Measurements from ENCODE around the gene ARHGAP8.

The ARHGAP8 gene

DNA sequence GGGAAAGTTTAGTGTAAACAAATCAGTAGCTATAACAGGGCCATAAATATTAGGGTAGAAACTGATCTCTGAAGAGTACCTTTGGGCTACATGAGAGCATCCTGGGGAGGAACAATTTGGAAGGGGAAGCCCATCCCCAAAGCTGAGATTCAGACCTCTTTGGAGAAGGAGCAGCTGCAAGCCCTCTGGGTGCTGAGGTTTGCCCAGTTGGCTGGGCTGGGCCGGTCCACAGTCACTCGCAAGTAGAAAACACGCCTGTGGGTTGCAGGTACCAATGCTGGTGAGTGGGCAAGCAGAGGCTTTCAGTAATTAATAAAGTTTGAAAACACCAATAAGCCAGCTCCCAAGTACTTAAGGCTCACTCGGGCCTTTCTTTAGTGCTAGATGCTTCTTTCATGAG is 124.5 kb downstream of the ARHGAP8 start:
- FAIRE-seq (no peak), DNase-seq (ENCODE audit: extremely low spot score, insufficient read length, low read depth) (no peak)

GRCh38 chr22:44878483-44879300 is 126.3 kb downstream of the ARHGAP8 start:
- FAIRE-seq (no peak), DNase-seq (ENCODE audit: extremely low spot score, insufficient read length, low read depth) (no peak)

DNA sequence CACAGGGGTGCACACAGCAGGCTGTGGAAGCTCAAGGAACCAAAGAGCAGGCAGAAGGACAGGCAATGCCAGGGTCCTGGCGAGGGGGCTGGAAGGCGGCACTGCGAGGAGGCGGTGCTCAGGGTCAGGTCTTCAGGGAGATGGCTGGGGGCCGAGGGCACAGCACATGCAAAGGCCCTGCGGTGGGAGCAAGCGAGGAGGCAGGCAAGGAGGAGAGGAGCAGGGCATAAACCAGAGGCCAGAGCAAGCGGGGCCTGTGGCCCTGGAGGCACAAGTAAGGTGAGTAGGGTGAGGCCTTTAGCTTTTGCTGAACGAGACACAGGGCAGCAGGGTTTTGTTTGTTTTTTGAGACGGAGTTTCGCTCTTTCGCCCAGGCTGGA is 126.9 kb downstream of the ARHGAP8 start:
- no peak for FAIRE-seq
- no peak for DNase-seq (ENCODE audit: extremely low spot score, insufficient read length, low read depth)

DNA sequence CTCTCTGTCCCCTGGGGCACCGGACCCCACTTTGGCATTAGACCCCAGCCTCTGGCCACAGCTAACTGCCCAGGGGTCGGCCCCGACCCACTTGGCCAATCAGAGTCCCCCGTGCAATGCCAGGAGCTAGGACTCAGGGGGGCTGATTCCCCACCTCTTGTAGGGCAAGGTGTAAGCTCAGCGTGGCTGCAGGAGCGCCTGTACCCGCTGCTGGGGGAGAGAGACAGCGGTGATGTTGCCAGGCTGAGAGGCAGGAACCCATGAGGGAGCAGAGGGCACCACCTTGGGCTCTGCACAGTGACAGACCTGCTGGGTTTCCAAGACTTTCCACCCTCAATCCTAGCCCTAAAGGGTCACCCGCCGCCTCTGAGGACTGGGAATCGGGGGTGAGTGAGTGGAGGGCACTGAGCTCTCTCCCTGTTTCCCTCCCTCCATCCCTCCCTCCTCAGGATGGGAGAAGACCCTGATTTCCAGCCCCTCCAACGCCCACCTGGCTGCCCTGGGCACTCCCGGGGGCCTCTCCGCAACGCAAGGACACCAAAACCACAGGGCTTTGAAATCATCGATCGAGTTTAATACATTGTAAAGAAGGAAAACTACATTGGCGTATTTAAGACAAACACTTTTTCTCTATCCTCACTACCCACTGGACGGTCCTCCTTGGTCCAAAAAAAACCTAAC is 128.4 kb downstream of the ARHGAP8 start:
- FAIRE-seq: no peak
- DNase-seq (ENCODE audit: extremely low spot score, insufficient read length, low read depth): no peak

DNA sequence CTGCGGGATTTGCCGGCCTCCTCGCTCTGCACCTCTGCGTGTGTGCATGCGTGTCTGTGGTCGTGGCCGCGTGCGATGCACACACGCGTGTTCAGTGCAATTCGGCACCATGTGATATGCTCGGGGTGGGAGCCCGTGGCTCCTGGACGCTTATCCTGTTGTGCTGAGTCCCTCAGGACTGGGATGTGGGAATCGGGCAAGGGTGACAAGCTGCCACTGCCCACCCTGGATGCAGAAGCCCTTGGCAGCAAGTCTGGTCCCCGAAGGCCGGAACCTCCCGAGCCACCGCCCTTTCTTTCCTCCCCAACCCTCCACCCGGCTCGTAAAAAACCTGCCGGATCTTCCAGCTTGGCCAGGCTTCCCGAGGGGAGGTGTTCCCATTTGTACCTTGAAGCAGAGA is 129.2 kb downstream of the ARHGAP8 start:
- FAIRE-seq: no peak
- no peak for DNase-seq (ENCODE audit: extremely low spot score, insufficient read length, low read depth)

GRCh38 chr22:44882226-44882905 is 130.0 kb downstream of the ARHGAP8 start:
- DNase-seq (ENCODE audit: extremely low spot score, insufficient read length, low read depth) (no peak), FAIRE-seq (no peak)

DNA sequence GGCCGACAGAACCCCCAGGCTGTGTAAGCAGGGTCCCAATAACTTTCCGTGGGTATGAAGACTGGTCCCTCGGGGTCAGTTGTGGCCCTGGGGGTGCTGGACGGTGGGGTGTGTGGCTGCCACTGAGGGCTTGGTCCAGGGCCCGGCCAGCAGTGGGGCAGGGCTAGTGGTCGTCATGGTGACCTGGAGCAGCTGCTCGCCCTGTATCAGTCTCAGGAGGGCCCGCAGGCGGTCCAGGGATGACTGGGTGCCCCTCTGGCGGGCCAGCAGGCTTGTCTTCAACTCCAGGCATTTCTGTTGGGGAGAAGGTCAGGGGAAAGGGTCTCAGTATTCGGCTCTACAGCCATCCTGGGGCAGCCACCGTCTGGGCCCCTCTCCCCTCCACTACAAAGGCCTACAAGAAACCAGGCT is 130.6 kb downstream of the ARHGAP8 start:
- no peak for FAIRE-seq

DNA sequence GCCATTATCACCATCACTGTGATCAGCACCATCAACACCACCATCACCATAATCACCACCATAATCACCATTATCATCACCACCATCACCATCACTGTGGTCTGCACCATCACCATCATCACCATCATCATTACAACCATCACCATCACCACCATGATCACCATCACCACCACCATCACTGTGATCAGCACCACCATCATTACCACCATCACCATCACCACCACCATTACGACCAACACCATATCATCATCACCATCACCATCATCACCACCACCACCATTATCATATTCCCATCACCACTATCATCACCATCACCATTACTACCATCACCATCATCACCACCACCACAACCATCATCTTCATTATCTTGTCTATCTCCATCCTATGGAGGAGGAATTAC is 132.2 kb downstream of the ARHGAP8 start:
- FAIRE-seq (no peak), DNase-seq (ENCODE audit: extremely low spot score, insufficient read length, low read depth) (no peak)

More for the DNA sequence above, 130.6 kb downstream of the ARHGAP8 start:
- no peak for DNase-seq (ENCODE audit: extremely low spot score, insufficient read length, low read depth)

- FAIRE-seq (no peak), DNase-seq (ENCODE audit: extremely low spot score, insufficient read length, low read depth) (no peak)
Observed at GRCh38 chr22:44884968-44885805, 132.8 kb downstream of the ARHGAP8 start.

DNA sequence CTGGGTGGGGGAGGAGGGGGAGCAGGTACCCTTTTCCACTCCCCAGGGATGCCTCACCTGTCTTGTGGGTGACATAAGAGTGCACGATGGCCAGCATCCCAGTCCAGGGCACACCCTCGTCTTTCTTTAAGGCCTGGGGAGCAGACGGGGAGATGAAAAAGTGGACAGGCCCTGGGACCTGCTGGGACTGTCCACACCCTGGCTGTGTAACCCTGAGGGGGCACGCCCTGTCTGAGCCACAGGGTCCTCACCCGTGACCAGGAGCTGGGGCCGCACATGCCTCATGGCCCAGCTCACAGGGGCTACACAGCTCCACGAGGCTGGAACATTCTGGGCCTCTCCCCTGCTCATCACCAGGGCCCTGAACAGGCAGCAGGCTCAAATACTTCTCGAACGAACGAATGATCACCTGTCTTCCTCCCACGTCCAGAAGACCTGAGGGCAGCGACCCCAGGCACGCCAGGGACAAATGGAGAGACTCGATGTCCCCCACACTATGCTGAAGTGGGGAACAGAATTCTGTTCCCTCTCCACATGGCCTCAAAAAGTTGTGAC is 133.5 kb downstream of the ARHGAP8 start:
- DNase-seq (ENCODE audit: extremely low spot score, insufficient read length, low read depth): no peak
- FAIRE-seq: no peak

DNA sequence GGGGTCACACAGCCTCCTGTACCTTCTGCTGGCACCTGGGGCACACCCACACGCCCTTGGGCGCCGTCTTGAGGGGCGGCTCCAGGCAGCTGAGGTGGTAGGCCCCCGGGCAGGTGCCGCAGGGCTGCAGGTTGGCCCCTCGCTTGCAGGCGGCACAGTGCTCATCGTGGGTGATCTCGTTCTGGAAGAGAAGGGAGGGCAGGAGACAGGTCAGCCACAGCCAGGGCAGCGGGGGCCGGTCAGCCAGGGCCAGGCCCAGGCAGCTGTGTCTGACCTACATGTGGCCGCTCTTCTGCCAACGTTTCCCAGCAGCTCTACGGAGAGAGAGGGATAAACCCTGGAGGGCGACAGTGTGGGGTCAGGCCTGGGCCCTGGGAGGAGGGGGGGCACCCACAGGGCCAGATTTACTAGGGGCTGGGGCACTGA is 135.6 kb downstream of the ARHGAP8 start:
- FAIRE-seq: no peak

GRCh38 chr22:44888491-44889254 is 136.3 kb downstream of the ARHGAP8 start:
- DNase-seq (ENCODE audit: extremely low spot score, insufficient read length, low read depth) (no peak), FAIRE-seq (no peak)

More for the DNA sequence above, 135.6 kb downstream of the ARHGAP8 start:
- DNase-seq (ENCODE audit: extremely low spot score, insufficient read length, low read depth): no peak

DNA sequence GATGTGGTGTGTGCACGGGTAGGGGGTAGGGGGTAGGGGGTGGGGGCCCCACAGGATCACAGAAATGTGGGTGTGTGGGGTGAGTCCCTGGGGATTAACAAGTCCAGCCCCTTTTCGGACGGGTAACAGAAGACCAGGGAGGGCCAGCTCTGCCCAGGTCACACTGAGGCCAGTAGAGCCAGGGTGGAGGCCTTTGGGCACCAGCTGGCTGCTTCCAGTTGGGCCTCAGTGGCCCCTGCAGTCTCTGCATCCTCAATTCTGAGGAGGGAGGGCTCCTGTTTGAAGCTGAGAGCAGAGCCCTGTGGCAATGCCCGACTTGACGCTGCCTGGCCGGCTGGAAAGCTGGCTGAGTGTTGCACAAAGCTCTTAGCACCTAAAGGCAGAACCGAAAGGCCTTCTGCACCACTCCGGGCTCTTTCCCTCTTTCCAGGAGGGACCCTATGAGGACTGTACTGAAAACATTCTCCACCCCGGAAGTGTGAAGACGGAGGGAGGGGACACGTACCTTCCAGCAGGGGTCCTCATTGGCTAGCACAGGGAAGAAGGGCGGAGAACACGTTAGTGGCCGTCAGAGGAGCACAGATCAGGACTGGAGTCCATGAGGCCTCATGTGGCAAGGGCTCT is 137.0 kb downstream of the ARHGAP8 start:
- no peak for FAIRE-seq
- DNase-seq (ENCODE audit: extremely low spot score, insufficient read length, low read depth): no peak

- FAIRE-seq (no peak), DNase-seq (ENCODE audit: extremely low spot score, insufficient read length, low read depth) (no peak)
Observed at GRCh38 chr22:44890416-44891292, 138.3 kb downstream of the ARHGAP8 start.

- no peak for FAIRE-seq
- DNase-seq (ENCODE audit: extremely low spot score, insufficient read length, low read depth): no peak
Observed at GRCh38 chr22:44891293-44891747, 138.9 kb downstream of the ARHGAP8 start.

GRCh38 chr22:44891791-44892190 is 139.4 kb downstream of the ARHGAP8 start:
- FAIRE-seq: no peak
- DNase-seq (ENCODE audit: extremely low spot score, insufficient read length, low read depth): no peak

- DNase-seq (ENCODE audit: extremely low spot score, insufficient read length, low read depth): no peak
- no peak for FAIRE-seq
Observed at GRCh38 chr22:44892243-44892642, 139.9 kb downstream of the ARHGAP8 start.
